ENCODE data around the gene SLC46A2.

- no peak for TF ChIP-seq CTCF (IDR thresholded peaks at IDR 0.05)
- TF ChIP-seq POLR2A (IDR thresholded peaks at IDR 0.05): no peak
These were observed 49.4 kb downstream of the SLC46A2 start for GRCh38 chr9:112841261-112841660.

All from heart left ventricle (tissue), 13 donors.